H9 (cell line): ENCODE data around the gene BBS1. TPM values are rescaled to one million over a fixed set of nuclear protein-coding genes. Genes with fewer than 3 reads are reported as not detected.

Experiments used
- DNase-seq: peaks from one replicate; pipeline ENCODE4 v3.0.0-alpha.2; 2017
- H2AFZ ChIP-seq: one replicate; pipeline ENCODE4 v1.6.1; 2013; ENCODE audit warnings: mild to moderate bottlenecking, low read length, control low read depth, moderate library complexity
- H2AK5ac ChIP-seq: 2 replicates; pipeline ENCODE4 v1.6.1; 2013; ENCODE audit warnings: low read length, control low read depth, mixed read lengths; ENCODE audit not compliant: insufficient read length
- H2BK120ac ChIP-seq: one replicate; pipeline ENCODE4 v1.6.1; 2013; ENCODE audit warnings: low read depth, mild to moderate bottlenecking, low read length, control low read depth, inconsistent platforms; ENCODE audit not compliant: poor library complexity, severe bottlenecking
- H2BK12ac ChIP-seq: 2 replicates; pipeline ENCODE4 v1.6.1; 2013; ENCODE audit warnings: low read length, control low read depth, mixed read lengths, low read depth; ENCODE audit not compliant: insufficient read length
- H2BK15ac ChIP-seq: 2 replicates; pipeline ENCODE4 v1.6.1; 2013; ENCODE audit warnings: low read depth, low read length, control low read depth
- H2BK20ac ChIP-seq: one replicate; pipeline ENCODE4 v1.6.1; 2013; ENCODE audit warnings: low read depth, mild to moderate bottlenecking, low read length, control low read depth, inconsistent platforms; ENCODE audit not compliant: poor library complexity, severe bottlenecking
- H2BK5ac ChIP-seq: 2 replicates; pipeline ENCODE4 v1.6.1; 2013; ENCODE audit warnings: low read length, control low read depth, mixed read lengths; ENCODE audit not compliant: insufficient read length
- H3K14ac ChIP-seq: 2 replicates; pipeline ENCODE4 v1.6.1; 2013; ENCODE audit warnings: low read length, control low read depth; ENCODE audit not compliant: insufficient read depth
- H3K18ac ChIP-seq: 2 replicates; pipeline ENCODE4 v1.6.1; 2013; ENCODE audit warnings: low read depth, mild to moderate bottlenecking, mixed read lengths, low read length, control low read depth; ENCODE audit not compliant: insufficient read length
- H3K23ac ChIP-seq: 2 replicates; pipeline ENCODE4 v1.6.1; 2013; ENCODE audit warnings: low read length, control low read depth, mixed read lengths, low read depth; ENCODE audit not compliant: insufficient read length
- H3K23me2 ChIP-seq: 2 replicates; pipeline ENCODE4 v1.6.1; 2013; ENCODE audit warnings: low read depth, mild to moderate bottlenecking, mixed read lengths, low read length, control low read depth; ENCODE audit not compliant: insufficient read length, poor library complexity, severe bottlenecking
- H3K27ac ChIP-seq: 2 replicates; pipeline ENCODE4 v1.5.1; 2013; ENCODE audit warnings: low read length, control low read depth, mixed read lengths, low read depth; ENCODE audit not compliant: insufficient read length
- H3K27me3 ChIP-seq: 2 replicates; pipeline ENCODE4 v1.6.1; 2013; ENCODE audit warnings: low read length, control low read depth, inconsistent platforms; ENCODE audit not compliant: insufficient read depth
- H3K4ac ChIP-seq: 2 replicates; pipeline ENCODE4 v1.6.1; 2013; ENCODE audit warnings: low read depth, mild to moderate bottlenecking, control low read depth, inconsistent platforms, low read length, moderate library complexity
- H3K4me1 ChIP-seq: 2 replicates; pipeline ENCODE4 v1.6.1; 2013; ENCODE audit warnings: low read length, control low read depth, inconsistent platforms; ENCODE audit not compliant: insufficient read depth
- H3K4me2 ChIP-seq: 2 replicates; pipeline ENCODE4 v1.6.1; 2013; ENCODE audit warnings: low read length, control low read depth, mixed read lengths; ENCODE audit not compliant: insufficient read length, insufficient read depth
- H3K56ac ChIP-seq: 2 replicates; pipeline ENCODE4 v1.6.1; 2013; ENCODE audit warnings: low read depth, mild to moderate bottlenecking, mixed read lengths, low read length, control low read depth; ENCODE audit not compliant: insufficient read length
- H3K79me1 ChIP-seq: 2 replicates; pipeline ENCODE4 v1.6.1; 2013; ENCODE audit warnings: low read depth, mild to moderate bottlenecking, moderate library complexity, low read length, control low read depth, inconsistent platforms; ENCODE audit not compliant: insufficient read depth, poor library complexity, severe bottlenecking
- H3K79me2 ChIP-seq: 2 replicates; pipeline ENCODE4 v1.6.1; 2013; ENCODE audit warnings: low read length, control low read depth, inconsistent platforms; ENCODE audit not compliant: insufficient read depth
- H3K9ac ChIP-seq: 2 replicates; pipeline ENCODE4 v1.6.1; 2013; ENCODE audit warnings: low read length, control low read depth, mixed read lengths; ENCODE audit not compliant: insufficient read length; ENCODE audit errors: extremely low read depth
- H3K9me3 ChIP-seq: one replicate; pipeline ENCODE4 v1.6.1; 2013; ENCODE audit warnings: low read depth, low read length, inconsistent platforms; ENCODE audit not compliant: control insufficient read depth
- H3T11ph ChIP-seq: one replicate; pipeline ENCODE4 v1.6.1; 2013; ENCODE audit warnings: mild to moderate bottlenecking, low read length, control low read depth, inconsistent platforms
- H4K20me1 ChIP-seq: one replicate; pipeline ENCODE4 v1.6.1; 2013; ENCODE audit not compliant: control insufficient read depth, insufficient read length, insufficient read depth
- H4K5ac ChIP-seq: 2 replicates; pipeline ENCODE4 v1.6.1; 2013; ENCODE audit warnings: low read depth, mild to moderate bottlenecking, mixed read lengths, low read length, control low read depth; ENCODE audit not compliant: insufficient read length
- H4K8ac ChIP-seq: replicated peaks from 2 replicates; pipeline ENCODE4 v1.6.1; 2013; ENCODE audit warnings: low read length, control low read depth, mixed read lengths, low read depth; ENCODE audit not compliant: insufficient read length
- H4K91ac ChIP-seq: 2 replicates; pipeline ENCODE4 v1.6.1; 2013; ENCODE audit warnings: low read depth, mild to moderate bottlenecking, moderate library complexity, mixed read lengths, low read length, control low read depth; ENCODE audit not compliant: insufficient read length
- H3K27ac Mint-ChIP-seq, 3 experiments: 2 replicates in 2 of 3; 3 replicates in 1 of 3; pipeline ENCODE4 v1.8.0; 2020 to 2021; ENCODE audit warnings: mixed read lengths in 3 of 3, mild to moderate bottlenecking in 1 of 3, moderate library complexity in 1 of 3
- H3K27me3 Mint-ChIP-seq: 2 replicates; pipeline ENCODE4 v1.8.0; 2021; ENCODE audit warnings: low read depth, mild to moderate bottlenecking, moderate library complexity, mixed read lengths
- H3K36me3 Mint-ChIP-seq, 3 experiments: 2 replicates in 2 of 3; 3 replicates in 1 of 3; pipeline ENCODE4 v1.8.0; 2020 to 2021; ENCODE audit warnings: low read depth in 3 of 3, mixed read lengths in 3 of 3; ENCODE audit not compliant: insufficient read depth in 1 of 3
- H3K4me1 Mint-ChIP-seq, 2 experiments: 2 replicates each; pipeline ENCODE4 v1.8.0; 2020; ENCODE audit warnings: mixed read lengths in 2 of 2
- H3K4me3 Mint-ChIP-seq, 2 experiments: 2 replicates in 1 of 2; 3 replicates in 1 of 2; pipeline ENCODE4 v1.8.0; 2020 to 2021; ENCODE audit warnings: mild to moderate bottlenecking in 2 of 2, mixed read lengths in 2 of 2, moderate library complexity in 1 of 2
- H3K9me3 Mint-ChIP-seq, 2 experiments: 2 replicates in 1 of 2; 3 replicates in 1 of 2; pipeline ENCODE4 v1.8.0; 2020; ENCODE audit warnings: mild to moderate bottlenecking in 2 of 2, mixed read lengths in 2 of 2, moderate library complexity in 1 of 2
- CTCF ChIP-seq: fragments of 200-600 bp; sonication (generic); conservative IDR thresholded peaks from 3 replicates; pipeline ENCODE4 v1.8.0; 2021; ENCODE audit warnings: antibody characterized with exemption, mild to moderate bottlenecking
- WGBS: extraction: QIAGEN DNeasy Blood & Tissue Kit; methylation state at CpG from one replicate; pipeline ENCODE4 v1.1.7; 2013; ENCODE audit warnings: missing lambda C conversion rate, low lambda C conversion rate, mixed read lengths; ENCODE audit not compliant: insufficient read length; ENCODE audit errors: extremely low coverage; 5-methylcytosine and 5-hydroxymethylcytosine counted together
- total RNA-seq: library from RNA; stranded (reverse); gene quantifications from 2 replicates; pipeline ENCODE4 v1.2.1, GENCODE V29; 2021

Gene BBS1
- total RNA-seq, 1 experiment from 2014 or later: 27.2 TPM

GRCh38 chr11:66478729-66479393 is 31.6 kb upstream of the BBS1 start:
- Histone ChIP-seq H3K4me1 (no peaks in the 10 kb centered on the region), H3K23ac (no peak overlapping the region), H3K9ac (peak overlapping the region; percentile 85), H2BK12ac (no peak overlapping the region), H3K27ac (no peak overlapping the region), H3K23me2 (peaks cover 13% of the 10 kb centered on the region), H3T11ph (no peak overlapping the region), H2BK120ac (no peak overlapping the region), H2BK5ac (no peak overlapping the region), H2AFZ (no peak overlapping the region), H3K4me2 (peak overlapping the region; percentile 52), H3K79me1 (no peaks in the 10 kb centered on the region), H3K79me2 (no peaks in the 10 kb centered on the region), H3K14ac (no peak overlapping the region), H2AK5ac (no peak overlapping the region), H4K91ac (no peak overlapping the region), H4K5ac (no peak overlapping the region), H3K9me3 (no peaks in the 10 kb centered on the region), H4K8ac (no peak overlapping the region), H3K27me3 (no peaks in the 10 kb centered on the region), H3K18ac (no peak overlapping the region), H3K4ac (no peak overlapping the region), H2BK15ac (no peak overlapping the region), H3K56ac (no peak overlapping the region), H2BK20ac (no peak overlapping the region), H4K20me1 (no peaks in the 10 kb centered on the region)
- Mint-ChIP-seq H3K27me3 (no peaks in the 10 kb centered on the region), H3K9me3 (no peaks in the 10 kb centered on the region), H3K36me3 (peaks cover 3 to 19% (median 18%) of the 10 kb centered on the region in 3 experiments; a peak in 5 of 7 replicates), H3K4me3 (peak overlapping the region; percentile 91 to 93), H3K4me1 (peaks cover 30 to 35% of the 10 kb centered on the region in 2 experiments), H3K27ac (peak overlapping the region in 2 of 3 experiments; percentile 73 to 98; a peak in 4 of 7 replicates)
- no CpG with 5 or more reads among the region's 8 CpGs for WGBS
- DNase-seq: no peak
- TF ChIP-seq CTCF: peak; percentile 92
